Brain pericyte (primary cell): Measurements from ENCODE around the gene VEGFB.
A peak's percentile ranks its signal among the peaks of the same experiment; 100 is the strongest.

Experiments used
- DNase-seq: peaks from one replicate; pipeline ENCODE4 v3.0.0-alpha.2; 2012; ENCODE audit warnings: low read depth, low spot score

Gene VEGFB

DNA sequence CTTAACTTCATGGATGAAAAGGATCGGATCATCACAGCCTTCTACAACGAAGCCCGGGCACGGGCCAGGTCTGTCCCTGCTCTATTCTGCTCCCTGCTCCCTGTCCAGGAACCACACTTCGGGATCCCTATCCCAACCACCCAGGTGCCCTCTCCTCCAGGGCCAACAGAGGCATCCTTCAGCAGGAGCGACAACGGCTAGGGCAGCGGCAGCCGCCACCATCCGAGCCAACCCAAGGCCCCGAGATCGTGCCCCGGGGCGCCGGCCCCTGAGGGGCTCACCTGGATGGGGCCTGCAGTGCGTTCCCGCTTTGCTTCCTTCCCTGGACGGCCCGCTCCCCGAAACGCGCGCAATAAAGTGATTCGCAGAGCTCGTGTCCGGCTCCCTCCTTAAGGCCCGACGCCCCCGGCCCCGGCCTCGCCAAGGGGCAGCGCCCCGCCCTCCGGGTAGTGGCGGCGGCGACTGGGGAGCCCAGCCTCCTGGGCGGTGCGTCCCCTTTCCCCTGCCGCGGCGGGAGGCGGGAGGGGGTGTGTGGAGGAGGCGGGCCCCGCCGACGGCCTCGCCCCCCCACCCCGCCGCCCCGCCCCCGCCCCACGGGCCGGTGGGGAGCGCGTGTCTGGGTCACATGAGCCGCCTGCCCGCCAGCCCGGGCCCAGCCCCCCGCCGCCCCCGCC, at the start of gene VEGFB:
Gene VEGFB, plus strand, starts transcription at position 672 of the 674 bp plus-strand sequence. CDS start 250 bp downstream, outside the sequence.
- no peak for DNase-seq

- no peak for DNase-seq
Observed at GRCh38 chr11:64185175-64185692, 49.1 kb upstream of the VEGFB start.

DNA sequence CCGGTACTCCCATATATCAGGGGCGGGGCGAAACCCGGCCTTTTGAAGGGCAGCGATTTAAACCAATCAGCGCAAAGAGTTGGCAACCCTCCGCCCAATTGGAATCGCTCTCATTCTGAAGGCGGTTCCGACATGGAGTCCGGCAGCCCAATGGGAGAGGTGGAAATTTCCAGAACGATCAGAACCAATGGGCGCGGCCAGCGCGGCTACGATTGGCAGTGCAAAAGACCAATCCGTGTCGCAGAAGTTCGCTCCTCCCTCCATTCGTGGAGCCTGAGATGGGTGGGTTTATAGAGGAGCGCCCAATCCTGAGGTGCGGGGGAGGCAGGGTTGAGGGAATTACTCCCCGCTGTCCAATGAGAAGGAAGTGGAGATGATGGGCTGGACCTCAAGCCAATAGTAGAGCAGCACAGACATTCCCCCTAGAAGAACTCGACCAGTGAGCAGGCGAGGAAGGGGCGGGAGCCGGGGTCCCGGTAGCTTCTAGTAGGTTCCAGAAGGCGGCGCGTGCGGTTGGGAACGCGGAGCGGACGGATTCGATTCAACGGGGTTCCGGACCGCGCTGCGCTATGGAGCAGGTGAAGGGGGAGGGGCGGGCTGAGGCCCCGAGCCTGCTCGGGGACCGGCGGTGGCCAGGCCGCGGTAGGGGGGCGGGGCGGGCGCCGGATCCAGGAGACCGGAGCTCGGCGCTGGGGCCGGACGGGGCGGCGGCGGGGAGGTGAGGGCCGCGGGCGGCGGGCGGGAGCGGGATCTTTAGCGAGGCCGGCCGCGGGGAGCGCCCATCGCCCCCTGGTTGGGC, 48.5 kb upstream of the VEGFB start, which contains the start of gene STIP1:
Gene STIP1, plus strand, starts transcription at position 479 of the 799 bp plus-strand sequence. Its CDS starts 91 bp downstream, at position 570.
- DNase-seq, result peak; percentile 100

GRCh38 chr11:64186492-64187165, 47.8 kb upstream of the VEGFB start:
- no peak for DNase-seq

GRCh38 chr11:64192434-64192833, 42.0 kb upstream of the VEGFB start:
- no peak for DNase-seq

GRCh38 chr11:64196626-64197025, 37.8 kb upstream of the VEGFB start:
- no peak for DNase-seq

DNA sequence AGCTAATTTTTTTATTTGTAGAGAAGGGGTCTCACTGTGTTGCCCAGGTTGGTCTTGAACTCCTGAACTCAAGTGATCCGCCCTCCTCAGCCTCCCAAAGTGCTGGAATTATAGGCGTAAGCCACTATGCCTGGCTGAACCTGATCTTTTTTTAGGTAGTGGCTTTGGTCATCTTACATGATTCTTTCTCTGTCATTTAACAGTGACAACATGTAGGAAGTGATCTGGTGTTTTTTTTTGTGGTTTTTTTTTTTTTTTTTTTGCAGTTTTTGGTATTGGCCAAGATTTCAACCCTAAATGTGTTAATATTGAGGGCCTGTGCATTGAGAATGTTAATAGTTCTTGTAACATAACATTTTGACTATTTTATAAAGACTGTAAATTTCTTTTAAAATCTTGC, 35.9 kb upstream of the VEGFB start:
- DNase-seq, result no peak

DNA sequence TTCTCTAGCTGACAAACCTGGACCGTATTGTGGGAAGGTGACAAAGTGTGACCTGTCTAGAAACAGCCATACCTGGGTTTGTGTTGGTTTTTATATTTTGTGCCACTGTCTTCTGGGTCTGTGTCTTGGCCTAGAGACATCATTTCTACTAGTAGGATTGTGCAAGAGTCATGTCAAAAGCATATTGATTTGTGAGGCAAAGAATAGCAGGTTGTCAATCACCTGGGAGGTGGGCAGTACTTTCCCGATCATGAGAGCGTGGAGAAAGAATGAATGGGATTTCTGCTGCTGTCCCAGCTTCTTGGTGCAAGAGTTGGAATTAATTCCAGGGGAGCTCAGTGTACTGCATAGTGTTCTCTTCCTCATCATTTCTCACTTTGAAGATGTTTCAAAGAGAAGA, 32.8 kb upstream of the VEGFB start:
- no peak for DNase-seq

DNA sequence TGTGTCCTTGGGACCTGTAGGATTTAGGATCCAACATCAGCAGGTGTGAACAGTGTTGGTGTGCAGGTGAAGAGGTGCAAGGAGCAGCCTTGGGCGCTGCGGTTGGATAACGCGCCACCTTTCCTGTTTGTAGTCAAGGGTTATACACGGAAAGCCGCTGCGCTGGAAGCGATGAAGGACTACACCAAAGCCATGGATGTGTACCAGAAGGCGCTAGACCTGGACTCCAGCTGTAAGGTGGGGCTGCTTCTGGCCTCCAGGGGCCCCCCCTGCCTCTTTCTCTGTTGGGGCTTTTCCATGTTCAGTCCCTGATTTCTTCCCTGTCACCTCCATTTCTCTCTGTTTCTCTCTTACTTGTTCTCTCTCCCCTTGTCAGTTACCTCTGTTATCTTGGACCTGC, 31.4 kb upstream of the VEGFB start:
- no peak for DNase-seq

GRCh38 chr11:64203421-64204079, 30.8 kb upstream of the VEGFB start:
- DNase-seq, result no peak

DNA sequence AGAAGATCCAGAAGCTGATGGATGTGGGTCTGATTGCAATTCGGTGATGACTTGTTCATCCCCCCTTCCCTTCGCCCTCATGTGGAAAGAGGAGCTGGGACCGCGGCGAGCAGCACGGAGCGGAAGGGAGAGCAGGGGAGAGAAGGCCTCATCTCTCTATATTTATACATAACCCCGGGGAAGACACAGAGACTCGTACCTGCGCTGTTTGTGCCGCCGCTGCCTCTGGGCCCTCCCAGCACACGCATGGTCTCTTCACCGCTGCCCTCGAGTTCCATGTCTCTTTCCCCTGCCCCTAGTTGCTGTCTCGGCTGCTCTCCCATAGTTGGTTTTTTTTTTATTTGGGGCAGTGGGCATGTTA, 30.3 kb upstream of the VEGFB start:
- DNase-seq, result no peak

DNA sequence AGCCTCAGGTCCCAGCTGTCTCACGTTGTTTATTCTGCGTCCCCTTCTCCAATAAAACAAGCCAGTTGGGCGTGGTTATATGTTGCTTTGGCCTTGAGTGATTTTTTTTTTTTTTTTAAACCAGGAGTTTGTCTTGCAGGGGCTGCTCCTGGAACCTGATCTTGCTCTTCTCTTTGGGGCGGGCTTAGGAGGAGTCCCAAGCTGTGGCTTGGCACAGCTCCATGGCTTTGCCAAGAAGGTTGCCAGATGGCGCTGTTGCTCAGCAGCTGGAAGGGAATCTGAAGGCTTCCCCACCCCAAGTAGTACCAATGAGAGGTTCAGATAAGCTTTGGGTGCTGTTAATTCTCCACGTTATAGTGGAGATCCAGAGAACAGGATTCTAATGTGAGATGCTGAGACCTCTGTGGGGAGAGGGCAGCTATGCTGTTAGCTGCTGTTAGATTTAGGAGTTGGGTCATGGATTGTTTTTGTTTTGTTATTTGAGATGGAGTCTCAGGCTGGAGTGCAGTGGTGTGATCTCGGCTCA, 29.9 kb upstream of the VEGFB start:
- peak; percentile 93 for DNase-seq

GRCh38 chr11:64206457-64207255, 27.7 kb upstream of the VEGFB start, which contains the start of gene FERMT3:
Gene FERMT3 (plus strand): TSS chr11:64206721. CDS start chr11:64207365, 644 bp downstream.
- DNase-seq, result no peak

GRCh38 chr11:64207256-64208085, 26.9 kb upstream of the VEGFB start:
- no peak for DNase-seq

GRCh38 chr11:64208086-64208795, 26.1 kb upstream of the VEGFB start:
- DNase-seq, result no peak

DNA sequence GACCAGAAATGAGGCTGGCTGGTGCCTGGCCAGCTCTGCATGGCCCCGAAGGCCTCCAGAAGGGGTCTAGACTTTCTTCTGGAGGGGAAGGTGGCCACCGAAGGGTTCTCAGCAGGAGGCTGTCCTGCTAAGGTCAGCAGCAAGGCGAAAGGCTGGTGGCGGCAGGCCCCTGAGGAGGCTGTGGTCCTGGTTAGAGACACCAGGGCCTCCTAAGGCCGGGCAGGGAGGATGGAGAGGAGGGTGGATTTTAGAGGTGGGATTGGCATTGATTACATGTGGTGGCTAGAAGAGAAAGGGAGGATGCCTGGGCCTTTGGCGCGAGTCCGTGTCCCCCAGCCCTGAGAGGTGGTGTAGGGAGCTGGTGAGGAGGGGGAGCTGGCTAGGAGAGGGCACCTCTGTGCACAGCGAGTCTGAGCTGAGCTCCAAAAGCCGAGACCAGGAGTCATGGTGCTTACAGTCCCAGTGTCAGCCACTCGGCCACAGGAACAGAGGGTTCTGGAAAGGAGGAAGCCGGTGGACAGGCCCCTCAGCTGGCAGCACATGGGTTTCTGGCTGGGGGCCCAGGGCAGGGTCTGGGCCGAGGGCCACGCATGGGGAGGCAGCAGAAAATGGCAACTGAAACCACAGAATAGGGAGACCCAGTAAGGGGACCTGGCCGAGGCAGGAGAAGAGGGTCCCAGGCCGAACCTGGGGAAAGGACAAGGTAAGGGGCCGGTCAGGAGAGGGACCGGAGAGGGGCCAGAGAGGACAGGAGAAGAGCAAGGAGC, 25.4 kb upstream of the VEGFB start:
- no peak for DNase-seq

GRCh38 chr11:64209563-64209843, 24.9 kb upstream of the VEGFB start:
- DNase-seq, result no peak

DNA sequence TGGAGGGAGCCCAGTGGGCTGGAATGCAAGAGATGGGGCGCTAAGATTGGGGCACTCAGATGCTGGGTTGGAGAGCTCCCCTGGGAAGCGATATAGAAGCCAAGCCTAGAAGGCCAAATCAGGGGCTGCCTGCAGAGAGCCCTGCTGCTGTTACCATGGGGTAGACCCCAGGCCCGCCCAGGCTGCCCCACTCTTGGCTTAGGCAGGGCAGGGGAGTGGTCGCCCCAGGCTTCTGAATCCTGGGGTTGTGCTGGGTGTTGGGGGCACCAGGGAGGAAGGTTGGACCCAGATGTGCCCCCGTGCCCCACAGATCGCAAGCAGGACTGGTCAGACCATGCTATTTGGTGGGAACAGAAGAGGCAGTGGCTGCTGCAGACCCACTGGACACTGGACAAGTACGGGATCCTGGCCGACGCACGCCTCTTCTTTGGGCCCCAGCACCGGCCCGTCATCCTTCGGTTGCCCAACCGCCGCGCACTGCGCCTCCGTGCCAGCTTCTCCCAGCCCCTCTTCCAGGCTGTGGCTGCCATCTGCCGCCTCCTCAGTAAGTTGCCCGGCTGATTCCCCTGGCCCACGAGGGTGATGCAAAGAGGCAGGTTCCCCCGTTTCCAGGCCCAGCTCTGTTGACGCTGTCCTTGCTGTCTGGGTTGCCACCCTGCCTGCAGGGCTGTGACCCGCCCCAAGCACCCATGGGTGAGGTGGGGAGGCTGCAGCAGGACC, 23.9 kb upstream of the VEGFB start:
- no peak for DNase-seq
